Pancreas (tissue), 10 donors: ENCODE results near the gene GNAS. TPM values are rescaled to one million over a fixed set of nuclear protein-coding genes. Genes with fewer than 3 reads are reported as not detected.
A peak's percentile ranks its signal among the peaks of the same experiment; 100 is the strongest.
"Not testable (repeated sequence)": the region's sequence is repeated elsewhere in the genome, so short reads cannot be mapped to it uniquely, and the experiment has no call there.

Experiments
- ATAC-seq, 4 donors: fragments of 200-7000 bp; cut with Tn5 transposase; one replicate each; pipeline versions ENCODE4 v1.8.0 to v1.9.1; 2020; ENCODE audit warnings: mild to moderate bottlenecking in 4 of 4, moderate library complexity in 4 of 4
- DNase-seq, 6 donors: peaks; one replicate each; pipeline ENCODE4 v3.0.0-alpha.2; 2020
- FAIRE-seq: peaks from 2 replicates; lab custom pipeline; 2012; peaks lifted over from hg19 to GRCh38; lab: Jason Lieb, UNC
- H3K27ac ChIP-seq, 4 donors: fragments of 200-600 bp; sonication (generic); 1 replicate in 3 of 4; 2 replicates in 1 of 4; pipeline versions ENCODE4 v1.5.0 to v1.8.0; 2020
- H3K27me3 ChIP-seq, 4 donors: fragments of 200-600 bp; one replicate each; pipeline ENCODE4 v1.8.0; 2021
- H3K36me3 ChIP-seq, 3 donors: fragments of 200-600 bp; sonication (generic) in 1 of 3; one replicate each; pipeline versions ENCODE4 v1.5.0 to v1.8.0; 2020 to 2021
- H3K4me1 ChIP-seq, 3 donors: fragments of 200-600 bp; one replicate each; pipeline ENCODE4 v1.8.0; 2021
- H3K4me3 ChIP-seq, 4 donors: fragments of 200-600 bp; sonication (generic) in 2 of 4; one replicate each; pipeline versions ENCODE4 v1.5.0 to v1.8.0; 2020 to 2021
- H3K9me3 ChIP-seq, 4 donors: fragments of 200-600 bp; one replicate each; pipeline ENCODE4 v1.8.0; 2021
- CTCF ChIP-seq, 4 donors: fragments of 200-600 bp; sonication (generic) in 3 of 4; IDR thresholded peaks; one replicate each; pipeline versions ENCODE4 v1.5.0 to v1.8.0; 2021; ENCODE audit warnings: antibody characterized with exemption in 4 of 4
- WGBS, 2 donors: extraction: QIAGEN DNeasy Blood & Tissue Kit; methylation state at CpG; one replicate each; pipeline ENCODE4 v1.1.7; 2013; 5-methylcytosine and 5-hydroxymethylcytosine counted together
- intact Hi-C, 3 donors: fragments of 100-400 bp; cut with DNase I; formaldehyde crosslinking; loops; one replicate each; pipeline versions ENCODE4 v1.11.1 to v1.14.2; 2022
- polyA plus RNA-seq, 2 donors: library from polyadenylated mRNA; stranded (reverse); fragments of 200-250 nt; gene quantifications; one replicate each; pipeline ENCODE4 v1.2.3, GENCODE V29; 2013
- total RNA-seq, 6 donors: library from RNA; stranded (reverse); fragmentation: NEBNext Ultra II Directional in 4 of 6; extraction: Animal tissue kit (Norgen Biotek cat#: 25700) in 4 of 6; gene quantifications; one replicate each; pipeline versions ENCODE4 v1.2.1 to v1.2.4, GENCODE V29; 2021 to 2023
- donor health status: healthy with polysubstance abuse.
- donor health status: DM: no; HTN: no; CAD: no; lungs with moderate emphysema.
- donor health status: DM: no; HTN: no; CAD: no.
- donor health status: control.
- donor health status: control.
- donor health status: Bipolar disorder and iron deficiency.
- donor health status: DM: yes; HTN: yes; CAD: no.
- donor health status: DM: no; HTN: no; CAD: no.
- donor health status: DM: no; HTN: no; CAD: no.
- donor health status: DM: yes; HTN: yes; CAD: no.

The GNAS gene
- total and polyA plus RNA-seq, 8 donors, result 349 to 2,220 (median 627) TPM

- H3K4me1 ChIP-seq, result no peaks in the 10 kb centered on the region
- FAIRE-seq, result no peak
- H3K4me3 ChIP-seq, result no peak overlapping the region
- TF ChIP-seq CTCF (IDR thresholded peaks at IDR 0.05), result no peak
- H3K27ac ChIP-seq, result no peak overlapping the region
- intact Hi-C loops, result no loop called here
- DNase-seq, result no peak
- H3K9me3 ChIP-seq, result no peaks in the 10 kb centered on the region
- no peaks in the 10 kb centered on the region for H3K36me3 ChIP-seq
- no peak for ATAC-seq
- WGBS, 2 donors, result 44 to 52% methylated on average over 1 of the region's 1 CpG
- no peaks in the 10 kb centered on the region for H3K27me3 ChIP-seq
These were observed 86.0 kb downstream of the GNAS start for GRCh38 chr20:58938541-58938940.

GRCh38 chr20:58941471-58941870 lies 89.0 kb downstream of the GNAS start:
- Histone ChIP-seq H3K27ac (no peak overlapping the region), H3K27me3 (no peaks in the 10 kb centered on the region), H3K4me3 (no peak overlapping the region), H3K9me3 (no peaks in the 10 kb centered on the region), H3K36me3 (no peaks in the 10 kb centered on the region), H3K4me1 (no peaks in the 10 kb centered on the region)
- no peak for ATAC-seq
- TF ChIP-seq CTCF (IDR thresholded peaks at IDR 0.05), result no peak
- no peak for DNase-seq
- FAIRE-seq, result no peak
- intact Hi-C loops, result no loop called here
- WGBS, 2 donors, result 68 to 71% methylated on average over 3 of the region's 3 CpGs

GRCh38 chr20:58942549-58942948 lies 90.0 kb downstream of the GNAS start:
- 57 to 75% methylated on average over 4 of the region's 4 CpGs for WGBS, 2 donors
- H3K27me3 ChIP-seq, result no peaks in the 10 kb centered on the region
- H3K4me1 ChIP-seq, result no peaks in the 10 kb centered on the region
- H3K36me3 ChIP-seq, result no peaks in the 10 kb centered on the region
- FAIRE-seq, result no peak
- no peak for ATAC-seq
- no peak overlapping the region for H3K27ac ChIP-seq
- no peak for DNase-seq
- intact Hi-C loops, result no loop called here
- H3K9me3 ChIP-seq, result no peaks in the 10 kb centered on the region
- no peak for TF ChIP-seq CTCF (IDR thresholded peaks at IDR 0.05)
- H3K4me3 ChIP-seq, result no peak overlapping the region

- peak in 3 of 6 donors; percentile 16 to 30 (median 23) for DNase-seq
- Histone ChIP-seq H3K27me3 (no peaks in the 10 kb centered on the region), H3K27ac (peak overlapping the region in 1 of 4 donors; percentile 30), H3K4me3 (no peak overlapping the region), H3K9me3 (no peaks in the 10 kb centered on the region), H3K4me1 (no peaks in the 10 kb centered on the region), H3K36me3 (no peaks in the 10 kb centered on the region)
- 47 to 54% methylated on average over 5 of the region's 5 CpGs for WGBS, 2 donors
- no peak for FAIRE-seq
- TF ChIP-seq CTCF (IDR thresholded peaks at IDR 0.05), result no peak
- peak; percentile 38 to 82 (median 80) for ATAC-seq
- intact Hi-C loops, result no loop called here
These were observed 92.1 kb downstream of the GNAS start for GRCh38 chr20:58944610-58945009.

GRCh38 chr20:58945965-58946631 lies 93.6 kb downstream of the GNAS start:
- FAIRE-seq, result no peak
- ATAC-seq, result no peak
- 68 to 77% methylated on average over 10 of the region's 10 CpGs for WGBS, 2 donors
- H3K9me3 ChIP-seq, result no peaks in the 10 kb centered on the region
- DNase-seq, result no peak
- intact Hi-C loops, result no loop called here
- no peaks in the 10 kb centered on the region for H3K27me3 ChIP-seq
- no peak overlapping the region for H3K27ac ChIP-seq
- no peak overlapping the region for H3K4me3 ChIP-seq
- H3K36me3 ChIP-seq, result no peaks in the 10 kb centered on the region
- H3K4me1 ChIP-seq, result no peaks in the 10 kb centered on the region
- no peak for TF ChIP-seq CTCF (IDR thresholded peaks at IDR 0.05)

GRCh38 chr20:58947797-58948388 lies 95.4 kb downstream of the GNAS start:
- H3K27ac ChIP-seq, DNase-seq, ATAC-seq, intact Hi-C loops, H3K27me3 ChIP-seq, H3K4me1 ChIP-seq, H3K36me3 ChIP-seq, H3K9me3 ChIP-seq, H3K4me3 ChIP-seq, FAIRE-seq: not testable (repeated sequence)
- 77 to 87% methylated on average over 7 of the region's 7 CpGs for WGBS, 2 donors
